Measurements from ENCODE around the gene PRKN.

The PRKN gene

GRCh38 chr6:162379757-162380409, 347.7 kb downstream of the PRKN start:
- Histone ChIP-seq H3K36me3 (ENCODE audit: insufficient read depth, low read length) (no peaks in the 10 kb centered on the region), H3K4me2 (ENCODE audit: low read length) (no peak overlapping the region), H3K9me2 (ENCODE audit: low read depth, low read length) (no peaks in the 10 kb centered on the region), H3K27me3 (ENCODE audit: insufficient read depth, low read length) (no peaks in the 10 kb centered on the region), H3K79me2 (ENCODE audit: insufficient read depth, low read length) (no peaks in the 10 kb centered on the region), H3K9ac (ENCODE audit: low read length) (no peak overlapping the region), H4K20me1 (ENCODE audit: insufficient read depth, low read length) (no peaks in the 10 kb centered on the region), H3F3A (ENCODE audit: insufficient read depth, low read length) (no peaks in the 10 kb centered on the region), H3K27ac (ENCODE audit: low read depth, low read length, poor library complexity, severe bottlenecking) (no peak overlapping the region), H3K4me1 (ENCODE audit: insufficient read depth, low read length, severe bottlenecking) (no peaks in the 10 kb centered on the region), H3K9me3 (ENCODE audit: low read length) (no peaks in the 10 kb centered on the region), H2AFZ (ENCODE audit: low read length) (no peak overlapping the region), H3K4me3 (ENCODE audit: low read depth, low read length, poor library complexity, severe bottlenecking) (no peak overlapping the region)
- no peak for TF ChIP-seq EZH2 (IDR thresholded peaks at IDR 0.05; ENCODE audit: borderline replicate concordance, low read length)
- TF ChIP-seq CTCF (IDR thresholded peaks at IDR 0.05; ENCODE audit: low read length), result no peak

GRCh38 chr6:162377735-162378134, 349.8 kb downstream of the PRKN start:
- Histone ChIP-seq H3K9me3 (ENCODE audit: low read length) (no peaks in the 10 kb centered on the region), H4K20me1 (ENCODE audit: insufficient read depth, low read length) (no peaks in the 10 kb centered on the region), H3K36me3 (ENCODE audit: insufficient read depth, low read length) (no peaks in the 10 kb centered on the region), H3K4me2 (ENCODE audit: low read length) (no peak overlapping the region), H3F3A (ENCODE audit: insufficient read depth, low read length) (no peaks in the 10 kb centered on the region), H3K9ac (ENCODE audit: low read length) (no peak overlapping the region), H2AFZ (ENCODE audit: low read length) (no peak overlapping the region), H3K79me2 (ENCODE audit: insufficient read depth, low read length) (no peaks in the 10 kb centered on the region), H3K4me3 (ENCODE audit: low read depth, low read length, poor library complexity, severe bottlenecking) (no peak overlapping the region), H3K4me1 (ENCODE audit: insufficient read depth, low read length, severe bottlenecking) (no peaks in the 10 kb centered on the region), H3K9me2 (ENCODE audit: low read depth, low read length) (no peaks in the 10 kb centered on the region), H3K27ac (ENCODE audit: low read depth, low read length, poor library complexity, severe bottlenecking) (no peak overlapping the region), H3K27me3 (ENCODE audit: insufficient read depth, low read length) (no peaks in the 10 kb centered on the region)
- TF ChIP-seq CTCF (IDR thresholded peaks at IDR 0.05; ENCODE audit: low read length), result no peak
- TF ChIP-seq EZH2 (IDR thresholded peaks at IDR 0.05; ENCODE audit: borderline replicate concordance, low read length), result no peak

GRCh38 chr6:162373868-162374267, 353.7 kb downstream of the PRKN start:
- Histone ChIP-seq H3K9me2 (ENCODE audit: low read depth, low read length) (no peaks in the 10 kb centered on the region), H3K9ac (ENCODE audit: low read length) (no peak overlapping the region), H3K4me2 (ENCODE audit: low read length) (no peak overlapping the region), H3K27me3 (ENCODE audit: insufficient read depth, low read length) (no peaks in the 10 kb centered on the region; the same call in 1 of the 2 replicates), H4K20me1 (ENCODE audit: insufficient read depth, low read length) (no peaks in the 10 kb centered on the region), H3K4me3 (ENCODE audit: low read depth, low read length, poor library complexity, severe bottlenecking) (no peak overlapping the region), H3K4me1 (ENCODE audit: insufficient read depth, low read length, severe bottlenecking) (no peaks in the 10 kb centered on the region), H3K36me3 (ENCODE audit: insufficient read depth, low read length) (no peaks in the 10 kb centered on the region), H3K79me2 (ENCODE audit: insufficient read depth, low read length) (no peaks in the 10 kb centered on the region), H3K9me3 (ENCODE audit: low read length) (no peaks in the 10 kb centered on the region), H3K27ac (ENCODE audit: low read depth, low read length, poor library complexity, severe bottlenecking) (no peak overlapping the region), H2AFZ (ENCODE audit: low read length) (no peak overlapping the region), H3F3A (ENCODE audit: insufficient read depth, low read length) (no peaks in the 10 kb centered on the region)
- TF ChIP-seq CTCF (IDR thresholded peaks at IDR 0.05; ENCODE audit: low read length), result no peak
- TF ChIP-seq EZH2 (IDR thresholded peaks at IDR 0.05; ENCODE audit: borderline replicate concordance, low read length), result no peak

Data from OCI-LY1 (cell line).